ENCODE measurements around the gene CD79A.

Gene CD79A

DNA sequence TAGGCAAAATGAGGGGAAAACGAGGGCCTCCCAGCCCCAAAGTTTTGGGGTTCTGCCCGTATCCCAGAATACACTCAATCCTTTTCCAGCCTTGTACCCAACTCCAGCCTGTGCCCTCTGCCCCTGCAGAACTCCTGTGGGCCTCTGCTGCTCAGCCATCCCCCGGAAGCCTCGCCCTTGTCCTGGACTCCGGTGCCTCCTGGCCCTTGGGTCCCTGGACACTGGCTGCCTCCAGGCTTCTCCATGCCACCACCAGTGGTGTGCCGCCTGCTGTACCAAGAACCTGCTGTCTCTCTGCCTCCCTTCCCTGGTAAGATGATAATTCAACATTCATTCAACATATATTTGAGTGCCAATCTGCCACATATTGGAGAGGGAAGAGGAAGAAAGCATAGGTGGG, 28.4 kb upstream of the CD79A start:
- Histone ChIP-seq H3K4me3 (no peak overlapping the region), H3K4me2 (no peak overlapping the region), H3K4me1 (peaks cover 0 to 2% (median 0%) of the 10 kb centered on the region in 10 experiments; a peak in 1 of 20 replicates), H3K27ac (no peak overlapping the region), H3K9ac (no peak overlapping the region), H3K36me3 (no peaks in the 10 kb centered on the region), H3K9me3 (replicated peaks in 1 of 11) (peaks cover 5 to 12% (median 8%) of the 10 kb centered on the region in 11 experiments; a peak in 11 of 22 replicates), H4K20me1 (no peaks in the 10 kb centered on the region), H3K27me3 (no peaks in the 10 kb centered on the region)
- no peak for TF ChIP-seq Cebpa-rat (IDR thresholded peaks at IDR 0.05)

DNA sequence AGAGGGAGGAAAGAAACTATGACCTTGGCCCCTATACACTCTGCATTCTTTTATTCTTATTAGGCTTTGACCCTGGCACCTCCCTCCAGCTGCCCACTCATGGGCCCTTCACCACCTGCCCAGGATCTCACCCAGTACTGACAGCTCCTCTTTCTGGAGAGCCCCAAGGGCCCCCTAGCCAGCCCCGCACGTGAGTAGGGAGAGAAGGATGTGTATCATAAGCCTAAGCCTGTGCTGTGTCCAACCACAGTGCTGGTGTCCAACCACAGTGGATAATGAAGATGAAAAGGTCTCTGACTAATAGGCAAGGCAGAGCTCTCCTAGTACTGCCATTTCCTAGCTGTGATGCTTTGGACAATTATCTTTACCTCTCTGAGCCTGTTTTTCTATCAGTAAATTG, 28.0 kb upstream of the CD79A start:
- Histone ChIP-seq H3K27me3 (no peaks in the 10 kb centered on the region), H3K36me3 (no peaks in the 10 kb centered on the region), H4K20me1 (no peaks in the 10 kb centered on the region), H3K4me2 (no peak overlapping the region), H3K4me1 (peaks cover 0 to 6% (median 0%) of the 10 kb centered on the region in 10 experiments; a peak in 3 of 20 replicates), H3K4me3 (no peak overlapping the region), H3K9me3 (replicated peaks in 1 of 11) (peaks cover 5 to 8% (median 8%) of the 10 kb centered on the region in 11 experiments; a peak in 11 of 22 replicates), H3K9ac (no peak overlapping the region), H3K27ac (no peak overlapping the region)
- no peak for TF ChIP-seq Cebpa-rat (IDR thresholded peaks at IDR 0.05)

DNA sequence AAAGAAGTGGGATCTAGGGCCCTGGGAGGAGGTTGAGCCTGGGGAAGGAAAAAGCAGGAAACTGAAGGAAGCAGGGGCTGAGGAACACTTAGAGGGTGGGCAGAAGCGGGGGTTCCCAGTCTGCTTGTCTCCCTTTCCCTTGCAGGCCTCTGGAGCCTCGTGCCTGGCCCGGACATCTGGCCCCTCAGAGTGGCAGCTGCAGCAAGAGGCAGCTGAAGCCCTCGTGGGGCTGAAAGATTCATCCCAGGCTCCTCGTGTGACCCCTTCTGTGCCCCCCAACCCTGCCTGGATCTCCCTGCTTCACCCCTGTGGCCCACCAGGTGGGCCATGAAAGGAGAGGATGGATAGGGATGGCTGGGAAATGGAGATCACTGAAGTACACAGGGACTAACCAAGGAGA, 26.7 kb upstream of the CD79A start:
- Histone ChIP-seq H4K20me1 (no peaks in the 10 kb centered on the region), H3K9ac (no peak overlapping the region), H3K4me2 (no peak overlapping the region), H3K27ac (no peak overlapping the region), H3K4me3 (no peak overlapping the region), H3K9me3 (replicated peaks in 1 of 11) (no peaks in the 10 kb centered on the region), H3K36me3 (no peaks in the 10 kb centered on the region), H3K4me1 (peaks cover 0 to 8% (median 2%) of the 10 kb centered on the region in 10 experiments; a peak in 5 of 20 replicates), H3K27me3 (no peaks in the 10 kb centered on the region)
- no peak for TF ChIP-seq Cebpa-rat (IDR thresholded peaks at IDR 0.05)

DNA sequence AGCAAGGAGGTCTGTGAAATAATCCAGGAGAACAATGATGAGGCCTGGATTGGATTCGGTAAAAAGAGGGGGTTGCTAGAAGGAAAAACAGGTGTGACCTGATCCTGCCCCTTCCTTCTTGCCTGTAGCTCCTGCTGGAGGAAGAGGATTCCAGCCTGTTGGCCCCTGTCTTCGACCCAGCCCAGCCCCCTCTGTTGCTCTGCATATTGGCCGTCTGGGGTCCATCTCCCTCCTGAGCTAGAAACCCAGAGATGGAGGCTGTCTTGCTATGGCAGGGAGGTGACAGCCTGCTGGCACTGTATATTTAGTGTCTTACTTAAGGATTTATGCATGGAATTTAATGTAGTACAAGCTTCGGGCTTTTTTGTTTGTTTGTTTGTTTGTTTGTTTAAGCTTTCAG, 25.6 kb upstream of the CD79A start:
- H3K9me3 ChIP-seq (replicated peaks in 1 of 11), result no peaks in the 10 kb centered on the region
- H3K4me2 ChIP-seq, result no peak overlapping the region
- no peak overlapping the region for H3K4me3 ChIP-seq
- TF ChIP-seq Cebpa-rat (IDR thresholded peaks at IDR 0.05), result no peak
- H3K9ac ChIP-seq, result no peak overlapping the region
- H3K27me3 ChIP-seq, result no peaks in the 10 kb centered on the region
- peaks cover 0 to 8% (median 2%) of the 10 kb centered on the region in 10 experiments; a peak in 5 of 20 replicates for H3K4me1 ChIP-seq
- no peaks in the 10 kb centered on the region for H4K20me1 ChIP-seq
- no peak overlapping the region for H3K27ac ChIP-seq
- H3K36me3 ChIP-seq, result no peaks in the 10 kb centered on the region

DNA sequence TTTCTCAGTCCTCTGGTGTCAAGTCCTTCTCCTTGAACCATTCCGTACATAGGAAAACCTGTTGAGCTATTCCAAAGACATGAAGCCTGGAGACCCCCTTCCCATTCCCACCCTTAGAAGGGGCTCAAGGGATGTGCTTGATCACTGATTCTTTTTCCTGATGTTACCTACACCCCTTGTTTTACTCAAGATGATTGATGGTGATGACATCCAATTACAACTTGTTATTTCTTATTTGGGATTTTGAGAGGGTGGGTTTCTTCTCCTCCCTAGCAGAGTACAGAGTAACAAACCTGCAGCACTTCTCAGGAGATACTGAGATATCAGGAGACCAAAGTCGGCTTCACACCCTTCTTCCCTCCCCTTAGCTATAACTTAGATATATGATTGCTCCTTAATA, 23.7 kb upstream of the CD79A start:
- H3K9me3 ChIP-seq (replicated peaks in 1 of 11), result no peaks in the 10 kb centered on the region
- no peaks in the 10 kb centered on the region for H4K20me1 ChIP-seq
- H3K4me2 ChIP-seq, result peak overlapping the region in 1 of 11 experiments; percentile 33; a peak in 1 of 22 replicates
- no peak for TF ChIP-seq Cebpa-rat (IDR thresholded peaks at IDR 0.05)
- H3K36me3 ChIP-seq, result no peaks in the 10 kb centered on the region
- H3K27me3 ChIP-seq, result no peaks in the 10 kb centered on the region
- no peak overlapping the region for H3K27ac ChIP-seq
- H3K4me1 ChIP-seq, result peaks cover 0 to 21% (median 14%) of the 10 kb centered on the region in 10 experiments; a peak in 16 of 20 replicates
- no peak overlapping the region for H3K4me3 ChIP-seq
- no peak overlapping the region for H3K9ac ChIP-seq

DNA sequence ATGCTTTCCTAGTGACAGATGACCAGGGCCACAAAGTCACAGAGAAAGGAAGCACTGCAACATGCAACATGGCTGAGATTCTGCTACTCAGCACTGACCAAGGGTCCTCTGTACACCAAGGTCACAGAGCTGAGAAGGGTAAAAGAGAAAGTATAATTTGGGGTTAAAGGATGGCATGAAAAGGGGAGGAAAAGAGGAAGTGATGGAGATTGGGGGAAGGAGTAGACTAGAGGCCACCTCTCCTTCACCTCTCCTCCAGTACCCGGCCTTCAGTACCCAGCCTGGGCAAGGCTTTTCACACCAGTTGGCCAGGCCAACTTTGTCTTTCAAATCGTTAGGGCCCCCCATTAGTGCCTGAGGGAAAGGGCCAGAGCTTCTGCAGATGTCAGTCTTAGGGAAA, 23.3 kb upstream of the CD79A start:
- Histone ChIP-seq H3K36me3 (no peaks in the 10 kb centered on the region), H3K9me3 (replicated peaks in 1 of 11) (no peaks in the 10 kb centered on the region), H3K9ac (no peak overlapping the region), H3K27ac (no peak overlapping the region), H3K4me3 (no peak overlapping the region), H3K27me3 (no peaks in the 10 kb centered on the region), H3K4me1 (peaks cover under 1 to 25% (median 18%) of the 10 kb centered on the region in 10 experiments; a peak in 17 of 20 replicates), H3K4me2 (peak overlapping the region in 2 of 11 experiments; percentile 17 to 33; a peak in 4 of 22 replicates), H4K20me1 (no peaks in the 10 kb centered on the region)
- TF ChIP-seq Cebpa-rat (IDR thresholded peaks at IDR 0.05), result no peak

DNA sequence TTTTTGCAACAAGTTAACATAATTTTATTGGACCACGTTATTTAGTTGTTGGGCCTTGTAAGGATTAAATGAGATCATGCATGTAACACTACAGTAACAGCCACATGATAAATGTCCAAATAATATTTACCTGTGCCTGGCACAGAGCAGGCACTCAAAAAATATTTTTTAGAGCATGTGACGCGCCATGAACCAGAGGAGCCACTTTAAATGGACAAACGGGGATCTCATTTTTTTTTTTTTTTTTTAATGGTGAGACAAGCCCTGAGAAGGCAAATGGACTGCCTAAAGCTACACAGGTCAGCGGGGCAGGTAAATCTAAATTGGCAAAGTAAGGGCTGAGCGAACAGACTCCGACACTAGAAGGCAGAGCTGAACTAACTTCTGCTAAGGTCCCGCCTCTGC, 17.9 kb upstream of the CD79A start:
- peak overlapping the region; percentile 60 to 80 (median 73) for H3K4me2 ChIP-seq
- H3K36me3 ChIP-seq, result peaks cover 34 to 38% (median 37%) of the 10 kb centered on the region in 11 experiments
- no peaks in the 10 kb centered on the region for H3K27me3 ChIP-seq
- H3K27ac ChIP-seq, result peak overlapping the region in 9 of 11 experiments; percentile 36 to 100 (median 99); a peak in 16 of 22 replicates
- peaks cover 39 to 63% (median 54%) of the 10 kb centered on the region in 10 experiments for H3K4me1 ChIP-seq
- H4K20me1 ChIP-seq, result peaks cover 34 to 38% (median 36%) of the 10 kb centered on the region in 11 experiments
- TF ChIP-seq Cebpa-rat (IDR thresholded peaks at IDR 0.05), result no peak
- peak overlapping the region; percentile 40 to 97 (median 94); a peak in 15 of 20 replicates for H3K4me3 ChIP-seq
- no peaks in the 10 kb centered on the region; a peak in 1 of 22 replicates for H3K9me3 ChIP-seq (replicated peaks in 1 of 11)
- H3K9ac ChIP-seq, result peak overlapping the region; percentile 59 to 100 (median 99); a peak in 20 of 22 replicates

DNA sequence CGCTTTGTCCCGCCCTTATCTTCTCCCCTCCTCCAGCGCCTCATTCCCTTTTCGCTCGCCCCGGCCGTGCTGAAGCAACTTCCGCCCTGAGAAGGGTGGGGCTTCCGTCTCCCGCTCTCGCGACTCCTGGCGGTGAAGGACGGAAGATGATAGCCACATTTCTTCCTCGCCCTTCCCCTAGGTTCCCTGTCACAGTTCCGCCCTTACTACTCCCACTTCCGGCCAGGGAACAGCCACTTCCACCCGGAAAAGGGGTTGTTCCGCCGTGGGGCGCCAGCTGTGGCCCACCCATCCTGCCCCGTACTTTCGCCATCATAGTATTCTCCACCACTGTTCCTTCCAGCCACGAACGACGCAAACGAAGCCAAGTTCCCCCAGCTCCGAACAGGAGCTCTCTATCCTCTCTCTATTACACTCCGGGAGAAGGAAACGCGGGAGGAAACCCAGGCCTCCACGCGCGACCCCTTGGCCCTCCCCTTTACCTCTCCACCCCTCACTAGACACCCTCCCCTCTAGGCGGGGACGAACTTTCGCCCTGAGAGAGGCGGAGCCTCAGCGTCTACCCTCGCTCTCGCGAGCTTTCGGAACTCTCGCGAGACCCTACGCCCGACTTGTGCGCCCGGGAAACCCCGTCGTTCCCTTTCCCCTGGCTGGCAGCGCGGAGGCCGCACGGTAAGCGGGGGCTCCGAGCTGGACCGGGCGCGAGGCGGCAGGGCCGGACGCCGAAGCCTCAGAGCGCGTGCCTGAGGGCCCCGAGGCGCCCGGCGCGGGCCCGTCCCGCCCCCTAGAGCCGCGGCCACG, 17.3 kb upstream of the CD79A start, which contains the start of gene RPS19:
Gene RPS19, plus strand, starts transcription at position 638 of the 801 bp plus-strand sequence. CDS start 520 bp downstream, outside the sequence.
- Histone ChIP-seq H3K27ac (peak within 1 kb of the TSS; percentile 91 to 100 (median 99)), H3K36me3 (peaks cover 40 to 44% (median 44%) of the 10 kb centered on the region in 11 experiments), H3K4me1 (peaks cover 45 to 65% (median 60%) of the 10 kb centered on the region in 10 experiments), H3K4me2 (peak within 1 kb of the TSS; percentile 95 to 100 (median 98)), H3K9me3 (replicated peaks in 1 of 11) (no peaks in the 10 kb centered on the region; a peak in 1 of 22 replicates), H4K20me1 (peaks cover 40 to 44% (median 42%) of the 10 kb centered on the region in 11 experiments), H3K27me3 (no peaks in the 10 kb centered on the region), H3K4me3 (peak within 1 kb of the TSS; percentile 90 to 98 (median 96)), H3K9ac (peak within 1 kb of the TSS; percentile 96 to 100 (median 99))
- TF ChIP-seq Cebpa-rat (IDR thresholded peaks at IDR 0.05), result no peak; a peak in 1 of 22 replicates

DNA sequence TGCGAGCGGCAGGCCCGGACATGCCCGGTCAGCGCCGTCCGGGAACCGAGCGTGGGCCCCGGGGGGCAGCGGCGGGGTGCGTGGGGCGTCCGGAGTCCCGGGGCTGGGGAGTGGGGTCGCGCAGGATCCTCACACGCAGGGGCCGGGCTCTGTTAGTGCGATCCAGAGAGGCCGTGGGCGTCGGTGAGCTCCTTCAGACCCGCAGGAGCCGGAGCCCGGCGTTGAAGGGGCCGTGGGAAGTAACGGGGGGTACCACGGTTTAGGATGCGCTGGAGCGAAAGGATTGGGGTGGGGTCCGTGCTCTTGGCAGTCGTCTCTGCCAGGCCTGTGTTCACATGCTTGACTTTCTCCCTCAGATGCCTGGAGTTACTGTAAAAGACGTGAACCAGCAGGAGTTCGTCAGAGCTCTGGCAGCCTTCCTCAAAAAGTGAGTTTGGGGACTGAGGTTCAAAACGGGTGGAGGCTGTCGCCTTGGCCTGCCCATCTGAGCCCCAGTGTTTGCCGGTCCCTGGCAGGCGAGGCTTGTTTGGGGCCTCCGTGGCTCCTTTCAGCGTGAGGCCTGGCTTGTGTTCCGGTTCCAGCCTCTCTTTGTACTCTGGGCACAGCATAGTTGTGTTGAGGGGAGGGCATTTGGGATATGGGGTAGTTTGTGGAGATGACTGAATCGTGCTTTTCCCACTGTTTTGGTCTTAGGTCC, 16.5 kb upstream of the CD79A start:
- Histone ChIP-seq H3K4me3 (peak overlapping the region; percentile 90 to 98 (median 96)), H3K9ac (peak overlapping the region; percentile 96 to 100 (median 99)), H3K36me3 (peaks cover 47 to 52% (median 51%) of the 10 kb centered on the region in 11 experiments), H3K4me1 (peaks cover 52 to 70% (median 67%) of the 10 kb centered on the region in 10 experiments), H4K20me1 (peaks cover 47 to 52% (median 49%) of the 10 kb centered on the region in 11 experiments), H3K9me3 (replicated peaks in 1 of 11) (no peaks in the 10 kb centered on the region; a peak in 1 of 22 replicates), H3K27me3 (no peaks in the 10 kb centered on the region), H3K4me2 (peak overlapping the region; percentile 95 to 100 (median 98)), H3K27ac (peak overlapping the region; percentile 91 to 100 (median 99))
- no peak for TF ChIP-seq Cebpa-rat (IDR thresholded peaks at IDR 0.05)
